ENCODE measurements around the gene SWI5.

SWI5 gene

GRCh38 chr9:128252317-128253139, 23.5 kb upstream of the SWI5 start:
- DNase-seq (ENCODE audit: low spot score): no peak

GRCh38 chr9:128253140-128253990, 22.7 kb upstream of the SWI5 start:
- DNase-seq (ENCODE audit: low spot score): no peak

GRCh38 chr9:128253991-128254346, 22.1 kb upstream of the SWI5 start:
- DNase-seq (ENCODE audit: low spot score): no peak

- no peak for DNase-seq (ENCODE audit: low spot score)
Observed at GRCh38 chr9:128254362-128254761, 21.7 kb upstream of the SWI5 start.

- DNase-seq (ENCODE audit: low spot score): peak; percentile 85
Observed at GRCh38 chr9:128254855-128255759, 21.0 kb upstream of the SWI5 start.

GRCh38 chr9:128257086-128257825, 18.8 kb upstream of the SWI5 start:
- no peak for DNase-seq (ENCODE audit: low spot score)

- DNase-seq (ENCODE audit: low spot score): no peak
Observed at GRCh38 chr9:128257907-128258306, 18.2 kb upstream of the SWI5 start.

GRCh38 chr9:128258326-128258725, 17.8 kb upstream of the SWI5 start:
- no peak for DNase-seq (ENCODE audit: low spot score)

GRCh38 chr9:128259156-128259555, 16.9 kb upstream of the SWI5 start:
- DNase-seq (ENCODE audit: low spot score): no peak

GRCh38 chr9:128260340-128260739, 15.7 kb upstream of the SWI5 start:
- DNase-seq (ENCODE audit: low spot score): no peak

GRCh38 chr9:128262687-128263086, 13.4 kb upstream of the SWI5 start:
- DNase-seq (ENCODE audit: low spot score): no peak

GRCh38 chr9:128265348-128265847, 10.7 kb upstream of the SWI5 start:
- DNase-seq (ENCODE audit: low spot score): no peak

- no peak for DNase-seq (ENCODE audit: low spot score)
Observed at GRCh38 chr9:128266868-128267590, 9.0 kb upstream of the SWI5 start.

- no peak for DNase-seq (ENCODE audit: low spot score)
Observed at GRCh38 chr9:128271112-128271511, 5.0 kb upstream of the SWI5 start.

GRCh38 chr9:128271512-128271911, 4.6 kb upstream of the SWI5 start:
- no peak for DNase-seq (ENCODE audit: low spot score)

- DNase-seq (ENCODE audit: low spot score): no peak
Observed at GRCh38 chr9:128274245-128274644, 1.8 kb upstream of the SWI5 start.

- DNase-seq (ENCODE audit: low spot score): peak; percentile 83
Observed at GRCh38 chr9:128275198-128276007, 673 bp upstream of the SWI5 start, which contains the start of gene GOLGA2. GOLGA2 (minus strand) TSS chr9:128276007; CDS start chr9:128275976, 31 bp downstream.

GRCh38 chr9:128276574-128277270, 646 bp downstream of the SWI5 start:
- peak; percentile 65 for DNase-seq (ENCODE audit: low spot score)

Data from AG20443 (cell line).